Measurements from ENCODE around the gene SELENOI. TPM values are rescaled to one million over a fixed set of nuclear protein-coding genes. Genes with fewer than 3 reads are reported as not detected.

Gene SELENOI
- total RNA-seq, 4 donors from 2014 or later, result 23.1 to 46.6 (median 32.4) TPM

DNA sequence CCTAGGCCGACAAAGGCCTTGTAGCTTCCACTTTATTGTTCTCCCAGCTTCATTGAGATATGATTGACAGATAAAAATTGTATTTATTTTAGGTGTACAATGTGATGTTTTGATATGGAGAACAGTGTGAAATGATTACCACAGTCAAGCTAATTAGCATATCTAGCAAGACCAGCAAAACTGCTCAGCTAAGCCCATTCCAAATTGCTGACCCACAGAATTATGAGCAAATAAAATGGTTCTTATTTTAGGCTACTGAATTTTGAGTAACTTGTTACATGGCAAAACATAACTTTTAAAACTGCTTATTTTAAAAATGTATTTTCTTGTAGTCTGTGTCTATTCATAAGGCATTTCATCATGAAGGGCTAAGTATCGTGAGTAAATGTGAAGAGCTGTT is 8.6 kb upstream of the SELENOI start:
- Histone ChIP-seq H3K9me3 (no peaks in the 10 kb centered on the region), H3K4me1 (no peaks in the 10 kb centered on the region), H3K27ac (no peak overlapping the region), H3K27me3 (no peaks in the 10 kb centered on the region), H3K36me3 (no peaks in the 10 kb centered on the region), H3K4me3 (no peak overlapping the region)
- TF ChIP-seq CTCF (IDR thresholded peaks at IDR 0.05), result no peak
- no peak for TF ChIP-seq POLR2A (IDR thresholded peaks at IDR 0.05)
- 91 to 92% methylated on average over 2 of the region's 2 CpGs for WGBS, 2 donors
- no peak for DNase-seq
- intact Hi-C loops (cut with DNase I), result no loop called here

- intact Hi-C loops (cut with DNase I), result no loop called here
- H3K9me3 ChIP-seq, result no peaks in the 10 kb centered on the region
- peaks cover 5 to 22% (median 10%) of the 10 kb centered on the region in 3 donors for H3K4me1 ChIP-seq
- DNase-seq, result no peak
- no peak for TF ChIP-seq CTCF (IDR thresholded peaks at IDR 0.05)
- no peak for TF ChIP-seq POLR2A (IDR thresholded peaks at IDR 0.05)
- 61 to 91% methylated on average over 3 of the region's 3 CpGs for WGBS, 2 donors
- H3K27ac ChIP-seq, result no peak overlapping the region
- H3K27me3 ChIP-seq, result no peaks in the 10 kb centered on the region
- H3K4me3 ChIP-seq, result no peak overlapping the region
- no peaks in the 10 kb centered on the region for H3K36me3 ChIP-seq
Measured at GRCh38 chr2:26340831-26341230, 5.1 kb upstream of the SELENOI start.

DNA sequence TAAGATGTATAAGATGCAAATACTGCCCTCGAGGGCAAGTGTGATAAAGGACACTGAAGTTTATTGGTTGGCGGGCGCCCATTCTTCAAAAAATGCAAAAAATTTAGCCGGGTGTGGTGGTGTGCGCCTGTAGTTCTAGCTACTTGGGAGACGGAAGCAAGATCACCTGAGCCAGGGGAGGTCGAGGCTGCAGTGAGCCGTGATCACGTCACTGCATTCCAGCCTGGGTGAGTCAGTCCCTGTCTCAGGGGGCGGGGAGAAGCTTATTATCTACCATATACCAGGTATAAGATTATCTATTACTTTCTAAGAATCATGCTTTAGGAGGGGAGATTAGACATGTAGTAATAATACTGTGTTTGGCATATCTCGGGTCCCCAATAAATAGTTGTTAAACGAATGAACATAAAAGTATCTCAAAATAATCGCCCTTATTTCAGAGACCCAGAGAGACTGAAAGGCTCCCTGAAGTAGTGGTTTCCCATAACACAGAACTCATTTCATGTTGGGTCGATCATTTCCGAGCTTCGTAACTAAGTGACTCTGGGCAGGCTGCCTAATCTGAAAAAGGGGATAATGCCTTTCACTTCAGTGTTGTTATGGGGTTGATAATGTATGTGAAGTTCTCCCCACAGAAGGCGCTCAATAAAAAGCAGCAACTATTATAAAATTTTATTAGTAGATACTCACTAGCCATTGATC is 1.2 kb upstream of the SELENOI start:
- peaks cover 14 to 49% (median 16%) of the 10 kb centered on the region in 3 donors for H3K4me1 ChIP-seq
- peak overlapping the region; percentile 92 to 98 (median 98) for H3K27ac ChIP-seq
- 40 to 44% methylated on average over 17 of the region's 17 CpGs for WGBS, 2 donors
- DNase-seq, result no peak
- no peaks in the 10 kb centered on the region for H3K9me3 ChIP-seq
- TF ChIP-seq POLR2A (IDR thresholded peaks at IDR 0.05), result no peak
- no peak for TF ChIP-seq CTCF (IDR thresholded peaks at IDR 0.05)
- H3K27me3 ChIP-seq, result no peaks in the 10 kb centered on the region
- intact Hi-C loops (cut with DNase I), result no loop called here
- H3K4me3 ChIP-seq, result peak overlapping the region; percentile 87 to 98 (median 96)
- no peaks in the 10 kb centered on the region for H3K36me3 ChIP-seq

DNA sequence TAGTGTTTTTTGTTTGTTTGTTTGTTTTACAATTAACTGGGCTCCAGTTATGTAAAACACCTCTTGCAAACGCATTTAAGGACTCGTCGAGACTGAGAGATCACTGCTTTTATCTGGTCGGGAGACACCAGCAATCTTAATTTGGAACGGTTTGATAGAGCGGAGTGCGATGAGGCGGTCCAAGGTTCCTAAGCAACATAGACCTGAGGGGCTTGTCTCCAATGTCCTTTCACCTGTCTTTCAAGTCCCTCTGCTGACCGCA is 729 bp upstream of the SELENOI start:
- H3K4me1 ChIP-seq, result peaks cover 14 to 49% (median 16%) of the 10 kb centered on the region in 3 donors
- WGBS, 2 donors, result 0% methylated on average over 9 of the region's 9 CpGs
- peak overlapping the region; percentile 92 to 98 (median 98) for H3K27ac ChIP-seq
- TF ChIP-seq CTCF (IDR thresholded peaks at IDR 0.05) (no peak), POLR2A (IDR thresholded peaks at IDR 0.05) (no peak)
- no peaks in the 10 kb centered on the region for H3K36me3 ChIP-seq
- no peak for DNase-seq
- H3K4me3 ChIP-seq, result peak overlapping the region; percentile 87 to 98 (median 96)
- no peaks in the 10 kb centered on the region for H3K27me3 ChIP-seq
- intact Hi-C loops (cut with DNase I), result no loop called here
- no peaks in the 10 kb centered on the region for H3K9me3 ChIP-seq

DNA sequence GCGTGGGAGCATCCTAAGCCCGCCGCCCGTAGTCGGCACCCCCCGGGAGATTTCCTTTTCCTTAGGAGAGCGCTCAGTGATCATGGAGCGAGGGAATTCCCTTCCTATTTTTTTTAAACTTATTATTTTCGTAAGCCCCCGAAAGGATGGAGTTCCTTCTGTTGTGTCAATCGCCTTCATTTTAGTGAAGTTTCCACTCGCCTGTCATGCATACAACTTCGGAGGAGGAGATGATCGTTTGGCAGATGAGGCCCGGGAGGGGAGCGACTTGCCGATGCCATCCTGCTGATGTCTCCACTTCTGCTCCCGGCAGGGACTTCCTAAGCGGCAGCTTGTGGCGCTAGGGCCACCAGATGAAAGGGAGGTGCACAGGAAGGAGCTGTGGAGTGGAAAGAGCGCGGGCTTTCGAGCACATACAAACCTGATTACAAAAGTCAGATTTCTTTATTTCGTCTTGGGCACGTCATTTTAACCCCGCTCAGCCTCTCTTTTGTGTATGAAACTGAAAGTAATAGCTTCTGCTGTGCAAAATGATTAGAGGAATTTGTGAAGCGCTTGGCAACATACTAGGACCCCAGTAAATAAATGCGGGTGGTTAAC is 611 bp downstream of the SELENOI start, which contains the start of gene ADGRF3:
ADGRF3 (minus strand) TSS at position 336 of the 600 bp plus-strand sequence. CDS start 555 bp downstream, outside the sequence.
- H3K4me1 ChIP-seq, result peaks cover 14 to 49% (median 16%) of the 10 kb centered on the region in 3 donors
- DNase-seq, result peak; percentile 1
- peaks cover 0 to 6% (median 0%) of the 10 kb centered on the region in 3 donors for H3K36me3 ChIP-seq
- intact Hi-C loops (cut with DNase I), result no loop called here
- no peaks in the 10 kb centered on the region for H3K27me3 ChIP-seq
- TF ChIP-seq POLR2A (IDR thresholded peaks at IDR 0.05) (no peak), CTCF (IDR thresholded peaks at IDR 0.05) (no peak)
- H3K4me3 ChIP-seq, result peak within 1 kb of the TSS; percentile 87 to 98 (median 96)
- 0% methylated on average over 23 to 24 of the region's 28 CpGs for WGBS, 2 donors
- peak within 1 kb of the TSS; percentile 92 to 98 (median 98) for H3K27ac ChIP-seq
- no peaks in the 10 kb centered on the region for H3K9me3 ChIP-seq

Measured in esophagus squamous epithelium (tissue), 5 donors.